Aortic smooth muscle cell (primary cell): ENCODE measurements around the gene F13A1. TPM values are rescaled to one million over a fixed set of nuclear protein-coding genes. Genes with fewer than 3 reads are reported as not detected.

Experiments used
- total RNA-seq: library from RNA; depleted of rRNA; stranded (reverse); fragments of >200 nt; gene quantifications from 2 replicates; pipeline ENCODE4 v1.2.3, GENCODE V29; 2014

The F13A1 gene
- not detected in 2 replicates for total RNA-seq

GRCh38 chr6:6319952-6320811 is at the start of gene F13A1:
Gene F13A1, minus strand, starts transcription at chr6:6320662. Its CDS starts 1,998 bp downstream, at chr6:6318664.

